Head of caudate nucleus (tissue), 42 donors: Measurements from ENCODE around the gene ASAP3.
"Not testable (repeated sequence)": the region's sequence is repeated elsewhere in the genome, so short reads cannot be mapped to it uniquely, and the experiment has no call there.

Source experiments
- DNase-seq, 42 donors: peaks; one replicate each; pipeline versions ENCODE4 v3.0.0 to v3.0.0-alpha.2; 2020 to 2021; ENCODE audit warnings: mixed read lengths in 7 of 42
- intact Hi-C: fragments of 100-400 bp; cut with DNase I; formaldehyde crosslinking; loops from one replicate; pipeline ENCODE4 v1.15.0; 2022

The ASAP3 gene

DNA sequence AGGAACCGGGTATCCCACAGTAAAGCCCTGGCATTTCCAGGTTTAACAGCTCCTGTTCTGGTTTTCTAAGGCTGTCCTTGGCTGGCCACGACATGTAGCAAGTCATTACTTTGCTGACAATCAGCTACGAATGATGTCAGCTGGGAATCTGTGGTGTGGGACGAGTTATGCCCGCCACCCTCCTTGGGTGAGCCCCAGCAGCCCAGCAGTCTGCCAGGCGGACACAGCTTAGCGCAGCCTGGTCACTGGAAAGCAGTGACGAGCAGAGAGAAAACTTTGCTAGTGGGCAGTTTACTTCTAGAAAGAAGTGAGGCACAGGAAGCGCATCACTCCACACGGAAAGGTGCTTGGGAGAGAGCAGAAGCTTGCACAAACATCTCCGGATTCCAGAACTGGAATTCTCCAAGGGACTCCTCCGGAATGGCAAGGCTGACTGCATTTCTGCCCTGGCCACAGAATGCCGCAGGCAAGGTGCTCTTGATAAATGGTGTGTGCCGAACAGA is 98.8 kb downstream of the ASAP3 start:
- intact Hi-C loops = no loop called here
- DNase-seq = no peak

DNA sequence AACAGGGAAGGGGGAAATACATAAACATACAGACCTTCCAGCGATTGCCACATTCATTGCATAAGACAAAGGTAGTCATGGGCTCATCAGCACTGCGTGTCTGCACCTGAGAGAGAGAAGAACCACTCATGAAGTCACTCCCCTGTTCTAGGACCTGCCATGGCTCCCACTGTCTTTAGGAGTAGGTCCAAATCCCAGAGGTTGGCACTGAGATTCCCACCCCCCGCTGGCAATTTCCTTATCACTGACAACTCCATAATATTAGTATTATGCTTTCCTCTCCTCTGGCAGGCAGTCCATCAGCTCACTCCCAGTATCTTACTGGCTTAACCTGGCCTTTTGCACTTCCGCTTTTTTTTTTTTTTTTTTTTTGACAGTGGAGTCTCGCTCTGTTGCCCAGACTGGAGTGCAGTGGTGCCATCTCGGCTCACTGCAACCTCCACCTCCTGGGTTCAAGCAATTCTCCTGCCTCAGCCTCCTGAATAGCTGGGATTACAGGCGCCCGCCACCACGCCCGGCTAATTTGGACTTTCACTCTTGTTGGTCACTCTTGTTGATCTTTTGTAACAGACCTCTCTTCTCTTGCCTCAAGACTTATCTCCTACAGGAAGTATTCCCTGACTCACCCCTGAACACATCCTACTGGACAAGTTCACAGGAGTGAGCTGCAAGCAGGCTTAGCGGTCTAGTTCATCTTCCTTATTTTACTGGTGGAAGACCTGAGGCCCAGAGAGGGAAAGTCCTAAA is 99.5 kb downstream of the ASAP3 start:
- intact Hi-C loops = no loop called here
- DNase-seq = no peak

DNA sequence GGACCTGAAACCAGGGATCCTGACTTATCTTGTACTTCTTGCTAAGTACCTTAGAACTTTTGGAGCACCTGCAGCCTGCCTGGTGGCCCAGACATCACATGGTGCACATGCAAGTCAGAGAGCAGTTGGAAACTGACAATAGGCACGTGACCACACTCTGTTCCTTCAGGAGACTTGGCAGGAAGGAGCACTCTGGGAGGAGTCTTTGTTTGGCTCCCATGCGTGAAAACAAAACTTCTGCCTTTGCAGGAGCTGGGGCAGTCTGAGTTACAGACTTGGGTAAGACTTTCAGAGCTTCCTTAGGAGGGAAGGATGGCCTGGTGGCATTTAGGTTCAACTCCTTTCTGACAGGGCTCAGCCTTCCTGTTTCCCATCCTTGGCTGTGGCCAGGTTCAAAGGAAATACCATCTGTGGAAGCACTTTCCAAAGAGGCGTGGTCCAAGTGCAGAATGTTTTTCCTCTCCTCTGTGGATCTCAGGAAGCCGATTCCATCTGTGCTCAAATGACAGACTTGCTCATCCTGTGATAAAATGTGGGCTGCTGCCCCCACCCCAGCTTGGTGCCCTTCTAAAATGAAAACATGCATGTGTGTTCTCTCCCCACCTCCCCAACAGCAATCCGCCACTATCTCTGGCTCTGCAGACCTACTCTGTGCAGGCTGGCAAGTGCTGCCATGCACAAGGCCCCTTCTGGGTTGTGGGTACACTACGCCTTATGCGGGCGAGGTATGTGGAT is 100.2 kb downstream of the ASAP3 start:
- intact Hi-C loops = no loop called here
- no peak for DNase-seq

DNA sequence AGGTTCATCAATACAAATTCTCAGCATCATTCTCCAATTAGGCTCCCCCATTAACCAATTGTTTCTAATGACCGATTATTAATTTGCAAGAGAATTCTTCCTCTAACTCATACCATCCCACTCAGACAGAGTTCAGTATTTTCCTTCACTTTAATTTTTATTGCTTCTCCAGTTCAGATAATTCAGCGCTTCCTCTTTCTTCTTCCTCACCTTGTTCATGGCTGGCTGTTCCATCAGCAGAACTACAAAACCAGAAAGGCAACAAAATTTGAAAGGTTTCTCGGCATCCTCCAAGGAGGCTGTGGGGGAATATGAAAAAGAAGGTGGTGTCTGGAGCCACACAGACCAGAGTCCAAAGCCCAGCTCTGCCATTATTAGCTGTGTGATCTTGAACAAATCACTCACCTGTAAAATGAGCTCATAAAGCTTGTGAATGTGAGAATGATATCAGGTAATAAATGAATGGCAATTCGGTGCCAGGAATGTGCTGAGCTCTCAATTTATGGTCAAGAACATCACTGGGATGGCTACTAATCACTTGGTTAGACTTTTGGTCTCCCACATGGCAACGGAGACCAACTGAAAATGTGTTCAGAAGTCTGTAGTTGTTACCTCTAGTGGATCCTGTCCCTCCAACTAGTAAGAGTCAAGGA is 102.6 kb downstream of the ASAP3 start:
- intact Hi-C loops = no loop called here
- no peak for DNase-seq

DNA sequence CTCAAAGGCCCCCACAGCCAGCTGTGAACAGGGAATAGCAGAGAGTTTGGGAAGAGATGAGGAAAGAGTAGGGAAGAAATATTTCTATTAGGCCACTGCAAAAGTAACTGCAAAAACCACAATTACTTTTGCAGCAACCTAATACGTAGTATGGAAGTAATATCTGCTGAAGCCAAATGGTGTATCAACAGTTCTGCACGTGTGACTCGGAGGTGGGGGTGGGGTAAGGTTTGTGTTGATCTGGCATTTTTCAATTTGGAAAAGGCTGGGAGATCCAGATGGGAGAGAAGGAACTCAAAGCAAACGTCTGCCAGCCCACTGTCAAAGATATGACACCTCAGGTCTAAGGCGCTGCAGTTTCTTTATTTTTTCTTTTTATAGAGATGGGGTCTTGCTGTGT is 103.3 kb downstream of the ASAP3 start:
- DNase-seq = no peak
- intact Hi-C loops = no loop called here

DNA sequence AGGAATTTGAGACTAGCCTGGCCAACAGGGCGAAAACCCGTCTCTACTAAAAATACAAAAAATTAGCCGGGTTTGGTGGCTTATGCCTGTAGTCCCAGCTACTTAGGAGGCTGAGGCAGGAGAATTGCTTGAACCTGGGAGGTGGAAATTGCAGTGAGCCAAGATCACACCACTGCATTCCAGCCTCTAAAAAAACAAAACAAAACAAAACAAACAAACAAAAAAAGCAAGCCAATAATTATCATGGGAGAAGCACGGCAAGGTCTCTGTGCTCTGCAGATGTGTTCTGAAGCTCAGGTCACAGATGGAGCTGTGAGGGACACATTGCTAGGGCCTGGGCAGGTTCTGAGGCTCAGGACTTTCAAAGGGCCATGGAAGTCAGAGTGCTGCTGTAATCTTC is 103.7 kb downstream of the ASAP3 start:
- DNase-seq, intact Hi-C loops: not testable (repeated sequence)
